Measurements from ENCODE around the gene EPB41L5. TPM values are rescaled to one million over a fixed set of nuclear protein-coding genes. Genes with fewer than 3 reads are reported as not detected.

The EPB41L5 gene
- total and polyA plus RNA-seq, 9 of the 15 experiments (the other 6 are each of a cell fraction or from before 2014, with no cell fraction given), result 2.3 to 14.1 (median 8.2) TPM

- TF ChIP-seq HMBOX1 (IDR thresholded peaks at IDR 0.05) (no peak), ZFPM2 (CRISPR knock-in tag; IDR thresholded peaks at IDR 0.05) (0 out of 2 replicates have a peak, but pooled peaks have one; percentile 53), CREB3L1 (IDR thresholded peaks at IDR 0.05; ENCODE audit: borderline replicate concordance, low read depth) (peak; percentile 95), NRF1 (conservative IDR thresholded peaks at IDR 0.05 in 1 of 2, IDR thresholded peaks at IDR 0.05 in 1 of 2) (peak in 1 of 2 experiments; percentile 32; a peak in 2 of 4 replicates), CHAMP1 (IDR thresholded peaks at IDR 0.05) (no peak), ATF2 (CRISPR knock-in tag; IDR thresholded peaks at IDR 0.05) (peak; percentile 83; the same call in 1 of the 2 replicates), ATF1 (CRISPR knock-in tag; IDR thresholded peaks at IDR 0.05) (no peak), ATF1 (tag; IDR thresholded peaks at IDR 0.05) (peak; percentile 85), ID3 (CRISPR knock-in tag; IDR thresholded peaks at IDR 0.05) (no peak), ID3 (tag; IDR thresholded peaks at IDR 0.05) (peak; percentile 88), KAT7 (CRISPR knock-in tag; IDR thresholded peaks at IDR 0.05; ENCODE audit: borderline replicate concordance) (peak; percentile 90), CTCF (IDR thresholded peaks at IDR 0.05 in 2 of 3, conservative IDR thresholded peaks at IDR 0.05 in 1 of 3; ENCODE audit: insufficient read depth in 2 of 3, low read depth in 1 of 3, low read length in 3 of 3) (peak in 2 of 3 experiments; percentile 33 to 49; a peak in 4 of 6 replicates), HMGXB4 (CRISPR knock-in tag; IDR thresholded peaks at IDR 0.05) (0 out of 2 replicates have a peak, but pooled peaks have one; percentile 36), BRCA1 (IDR thresholded peaks at IDR 0.05) (no peak), BRCA1 (CRISPR knock-in tag; IDR thresholded peaks at IDR 0.05) (peak; percentile 70; the same call in 1 of the 2 replicates), RNF2 (IDR thresholded peaks at IDR 0.05) (peak; percentile 75; the same call in 1 of the 2 replicates)
Measured at GRCh38 chr2:120223034-120223912, 210.4 kb downstream of the EPB41L5 start, which contains the start of gene TMEM185B (continued).
